T-cell (primary cell): ENCODE measurements around the gene PHKB. TPM values are rescaled to one million over a fixed set of nuclear protein-coding genes. Genes with fewer than 3 reads are reported as not detected.
"Not testable (repeated sequence)": the region's sequence is repeated elsewhere in the genome, so short reads cannot be mapped to it uniquely, and the experiment has no call there.

Experiments used
- ATAC-seq, 4 experiments: fragments of 200-7000 bp in 3 of 4; fragments of 150-1000 bp in 1 of 4; cut with Tn5 transposase; replicated peaks in 1 of 4; 1 replicate in 3 of 4; 2 replicates in 1 of 4; pipeline ENCODE4 v1.10.0; 2021; ENCODE audit warnings: moderate library complexity in 3 of 4, mild to moderate bottlenecking in 2 of 4, moderate number of reproducible peaks in 1 of 4
- CTCF ChIA-PET, 2 donors: fragments of 300-600 bp; sonication (Branson Sonifier 250); formaldehyde crosslinking; loops; one replicate each; lab custom pipeline; 2022; ENCODE audit warnings: antibody characterized with exemption in 2 of 2; lab: Charles Lee
- POLR2A ChIA-PET, 2 donors: fragments of 300-600 bp; sonication (Branson Sonifier 250); formaldehyde crosslinking; loops; one replicate each; lab custom pipeline; 2022; ENCODE audit warnings: antibody characterized with exemption in 2 of 2; lab: Charles Lee
- DNase-seq, 35 experiments: peaks; one replicate each; pipeline versions ENCODE4 v3.0.0 to v3.0.0-alpha.2; 2013 to 2023
- H3K27ac ChIP-seq: one replicate; pipeline ENCODE4 v1.5.1; 2013; ENCODE audit warnings: low read length
- H3K27me3 ChIP-seq, 2 experiments: replicated peaks in 1 of 2; 1 replicate in 1 of 2; 2 replicates in 1 of 2; pipeline versions ENCODE4 v1.6.1 to v1.7.0; 2013; ENCODE audit warnings: low read length in 1 of 2, mixed read lengths in 1 of 2; ENCODE audit not compliant: control insufficient read depth in 2 of 2, insufficient read depth in 2 of 2; ENCODE audit errors: extremely low read depth in 1 of 2
- H3K36me3 ChIP-seq, 2 donors: 1 replicate in 1 of 2; 2 replicates in 1 of 2; pipeline versions ENCODE4 v1.6.1 to v1.7.0; 2013; ENCODE audit warnings: low read length in 1 of 2; ENCODE audit not compliant: control insufficient read depth in 2 of 2, insufficient read depth in 1 of 2; ENCODE audit errors: extremely low read depth in 1 of 2
- H3K4me1 ChIP-seq, 2 experiments: 1 replicate in 1 of 2; 2 replicates in 1 of 2; pipeline versions ENCODE4 v1.6.1 to v1.7.0; 2013; ENCODE audit warnings: low read length in 2 of 2, mixed read lengths in 1 of 2; ENCODE audit not compliant: insufficient read depth in 2 of 2, control insufficient read depth in 1 of 2; ENCODE audit errors: extremely low read depth in 1 of 2
- H3K4me3 ChIP-seq, 2 donors: 1 replicate in 1 of 2; 2 replicates in 1 of 2; pipeline versions ENCODE4 v1.5.1 to v1.7.0; 2013; ENCODE audit warnings: mild to moderate bottlenecking in 2 of 2, low read length in 1 of 2, moderate library complexity in 1 of 2; ENCODE audit not compliant: control insufficient read depth in 1 of 2; ENCODE audit errors: extremely low read depth in 1 of 2
- H3K9me3 ChIP-seq: 2 replicates; pipeline ENCODE4 v1.7.0; 2013
- H3K27ac Mint-ChIP-seq, 2 donors: one replicate each; pipeline ENCODE4 v1.8.0; 2020 to 2021; ENCODE audit warnings: mild to moderate bottlenecking in 2 of 2, mixed read lengths in 2 of 2
- H3K27me3 Mint-ChIP-seq, 2 donors: one replicate each; pipeline ENCODE4 v1.8.0; 2021 to 2022; ENCODE audit warnings: mixed read lengths in 2 of 2
- H3K36me3 Mint-ChIP-seq: one replicate; pipeline ENCODE4 v1.8.0; 2021; ENCODE audit warnings: mixed read lengths
- H3K4me1 Mint-ChIP-seq, 3 donors: one replicate each; pipeline ENCODE4 v1.8.0; 2020 to 2022; ENCODE audit warnings: mixed read lengths in 3 of 3, mild to moderate bottlenecking in 1 of 3
- H3K4me3 Mint-ChIP-seq, 3 donors: one replicate each; pipeline ENCODE4 v1.8.0; 2020 to 2022; ENCODE audit warnings: mild to moderate bottlenecking in 3 of 3, mixed read lengths in 3 of 3, moderate library complexity in 3 of 3
- H3K9me3 Mint-ChIP-seq, 3 donors: one replicate each; pipeline ENCODE4 v1.8.0; 2020 to 2022; ENCODE audit warnings: mixed read lengths in 3 of 3
- WGBS: methylation state at CpG from one replicate; pipeline ENCODE4 v1.1.5; 2013; ENCODE audit warnings: missing lambda C conversion rate; ENCODE audit not compliant: insufficient coverage; 5-methylcytosine and 5-hydroxymethylcytosine counted together
- total RNA-seq, 35 experiments: library from RNA in 6 of 35; stranded (reverse) in 6 of 35; fragments of 120-200 nt in 1 of 35; gene quantifications; one replicate each; pipeline versions ENCODE4 v1.2.1 to v1.2.4 and lab custom pipeline; 2013 to 2026

The PHKB gene
- total RNA-seq, 5 donors from 2014 or later (not counting 1 experiment from before 2014, with no cell fraction given), result 40.6 to 67.5 (median 48.8) TPM

DNA sequence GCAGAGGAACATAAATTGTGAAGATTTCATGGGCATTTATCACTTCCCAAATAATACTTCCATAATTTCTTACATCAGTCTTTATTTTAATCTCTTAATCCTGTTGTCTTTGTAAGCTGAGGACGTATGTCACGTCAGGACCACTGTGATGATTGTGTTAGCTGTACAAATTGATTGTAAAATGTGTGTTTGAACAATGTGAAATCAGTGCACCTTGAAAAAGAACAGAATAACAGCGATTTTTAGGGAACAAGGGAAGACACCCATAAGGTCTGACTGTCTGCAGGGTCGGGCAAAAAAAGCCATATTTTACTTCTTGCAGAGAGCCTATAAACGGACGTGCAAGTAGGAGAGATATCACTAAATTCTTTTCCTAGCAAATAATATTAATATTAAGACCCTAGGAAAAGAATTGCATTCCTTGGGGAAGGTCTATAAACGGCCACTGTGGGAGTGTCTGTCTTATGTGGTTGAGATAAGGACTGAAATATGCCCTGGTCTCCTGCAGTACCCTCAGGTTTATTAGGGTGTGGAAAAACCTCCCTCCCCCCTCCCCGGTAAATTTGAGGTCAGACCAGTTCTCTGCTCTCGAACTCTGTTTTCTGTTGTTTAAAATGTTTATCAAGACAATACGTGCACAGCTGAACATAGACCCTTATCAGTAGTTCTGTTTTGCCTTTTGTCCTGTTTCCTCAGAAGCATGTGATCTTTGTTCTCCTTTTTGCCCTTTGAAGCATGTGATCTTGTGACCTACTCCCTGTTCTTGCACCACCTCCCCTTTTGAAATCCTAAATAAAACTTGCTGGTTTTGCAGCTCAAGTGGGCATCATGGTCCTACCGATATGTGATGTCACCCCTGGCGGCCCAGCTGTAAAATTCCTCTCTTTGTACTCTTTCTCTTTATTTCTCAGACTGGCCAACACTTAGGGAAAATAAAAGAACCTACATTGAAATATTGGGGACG, 78.9 kb downstream of the PHKB start:
- H3K27ac ChIP-seq, H3K36me3 ChIP-seq, H3K27me3 Mint-ChIP-seq, H3K9me3 ChIP-seq, DNase-seq, ATAC-seq, H3K27ac Mint-ChIP-seq, H3K4me3 Mint-ChIP-seq, H3K4me3 ChIP-seq, POLR2A ChIA-PET, H3K4me1 ChIP-seq, H3K27me3 ChIP-seq: not testable (repeated sequence)
- CTCF ChIA-PET, result interaction anchor here in 1 of 2 donors (1.0 kb wide), 1 partner anchor 83 kb away, joined by 4 read pairs; no protein-coding TSS in a partner anchor
- peaks cover 11 to 52% (median 20%) of the 10 kb centered on the region in 3 donors for H3K9me3 Mint-ChIP-seq
- H3K4me1 Mint-ChIP-seq, result peaks cover 7 to 23% (median 12%) of the 10 kb centered on the region in 3 donors
- 100% methylated on average over 2 of the region's 13 CpGs for WGBS
- H3K36me3 Mint-ChIP-seq, result peaks cover 80% of the 10 kb centered on the region

DNA sequence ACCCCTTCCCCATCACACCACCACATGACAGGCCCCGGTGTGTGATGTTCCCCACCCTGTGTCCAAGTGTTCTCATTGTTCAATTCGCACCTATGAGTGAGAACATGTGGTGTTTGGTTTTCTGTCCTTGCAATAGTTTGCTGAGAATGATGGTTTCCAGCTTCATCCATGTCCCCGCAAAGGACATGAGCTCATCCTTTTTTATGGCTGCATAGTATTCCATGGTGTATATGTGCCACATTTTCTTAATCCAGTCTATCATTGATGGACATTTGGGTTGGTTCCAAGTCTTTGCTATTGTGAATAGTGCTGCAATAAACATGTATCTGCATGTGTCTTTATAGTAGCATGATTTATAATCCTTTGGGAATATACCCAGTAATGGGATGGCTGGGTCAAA, 80.0 kb downstream of the PHKB start:
- H3K4me3 Mint-ChIP-seq, H3K27ac Mint-ChIP-seq, H3K4me1 ChIP-seq, POLR2A ChIA-PET, H3K27me3 ChIP-seq, DNase-seq, H3K27me3 Mint-ChIP-seq, H3K9me3 ChIP-seq, ATAC-seq, H3K4me3 ChIP-seq, H3K36me3 ChIP-seq, H3K27ac ChIP-seq, CTCF ChIA-PET: not testable (repeated sequence)
- Mint-ChIP-seq H3K36me3 (peaks cover 86% of the 10 kb centered on the region), H3K9me3 (peaks cover 12 to 64% (median 30%) of the 10 kb centered on the region in 3 donors), H3K4me1 (peaks cover 7 to 23% (median 12%) of the 10 kb centered on the region in 3 donors)
- WGBS, result no CpG with 5 or more reads among the region's 3 CpGs

DNA sequence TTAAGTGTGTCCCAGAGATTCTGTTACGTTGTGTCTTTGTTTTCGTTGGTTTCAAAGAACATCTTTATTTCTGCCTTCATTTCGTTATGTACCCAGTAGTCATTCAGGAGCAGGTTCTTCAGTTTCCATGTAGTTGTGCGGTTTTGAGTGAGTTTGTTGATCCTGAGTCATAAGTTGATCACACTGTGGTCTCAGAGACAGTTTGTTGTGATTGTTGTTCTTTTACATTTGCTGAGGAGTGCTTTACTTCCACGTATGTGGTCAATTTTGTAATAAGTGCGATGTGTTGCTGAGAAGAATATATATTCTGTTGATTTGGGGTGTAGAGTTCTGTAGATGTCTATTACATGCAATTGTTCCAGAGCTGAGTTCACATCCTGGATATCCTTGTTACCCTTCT, 83.1 kb downstream of the PHKB start:
- H3K27me3 ChIP-seq, H3K27ac Mint-ChIP-seq, H3K27me3 Mint-ChIP-seq, H3K4me3 Mint-ChIP-seq, POLR2A ChIA-PET, ATAC-seq, H3K9me3 ChIP-seq, H3K27ac ChIP-seq, DNase-seq, H3K4me3 ChIP-seq, H3K36me3 ChIP-seq, H3K4me1 ChIP-seq, H3K4me1 Mint-ChIP-seq, CTCF ChIA-PET: not testable (repeated sequence)
- 68% methylated on average over 3 of the region's 6 CpGs for WGBS
- Mint-ChIP-seq H3K36me3 (peaks cover 81% of the 10 kb centered on the region), H3K9me3 (peaks cover 14 to 56% (median 29%) of the 10 kb centered on the region in 3 donors)

DNA sequence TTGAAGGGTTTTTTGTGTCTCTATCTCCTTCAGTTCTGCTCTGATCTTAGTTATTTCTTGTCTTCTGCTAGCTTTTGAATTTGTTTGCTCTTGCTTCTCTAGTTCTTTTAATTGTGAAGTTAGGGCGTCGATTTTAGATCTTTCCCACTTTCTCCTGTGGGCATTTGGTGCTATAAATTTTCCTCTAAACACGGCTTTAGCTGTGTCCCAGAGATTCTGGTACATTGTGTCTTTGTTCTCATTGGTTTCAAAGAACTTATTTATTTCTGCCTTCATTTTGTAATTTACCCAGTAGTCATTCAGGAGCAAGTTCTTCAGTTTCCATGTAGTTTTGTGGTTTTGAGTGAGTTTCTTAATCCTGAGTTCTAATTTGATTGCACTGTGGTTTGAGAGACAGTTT, 90.1 kb downstream of the PHKB start:
- H3K27ac ChIP-seq, H3K9me3 ChIP-seq, H3K4me1 Mint-ChIP-seq, H3K27me3 Mint-ChIP-seq, ATAC-seq, H3K4me3 ChIP-seq, POLR2A ChIA-PET, H3K4me3 Mint-ChIP-seq, H3K4me1 ChIP-seq, H3K27ac Mint-ChIP-seq, DNase-seq, CTCF ChIA-PET, H3K27me3 ChIP-seq: not testable (repeated sequence)
- H3K9me3 Mint-ChIP-seq, result peaks cover 17 to 35% (median 27%) of the 10 kb centered on the region in 3 donors
- peaks cover 14 to 21% of the 10 kb centered on the region in 2 donors for H3K36me3 ChIP-seq
- peaks cover 88% of the 10 kb centered on the region for H3K36me3 Mint-ChIP-seq
- WGBS, result no CpG with 5 or more reads among the region's 3 CpGs

DNA sequence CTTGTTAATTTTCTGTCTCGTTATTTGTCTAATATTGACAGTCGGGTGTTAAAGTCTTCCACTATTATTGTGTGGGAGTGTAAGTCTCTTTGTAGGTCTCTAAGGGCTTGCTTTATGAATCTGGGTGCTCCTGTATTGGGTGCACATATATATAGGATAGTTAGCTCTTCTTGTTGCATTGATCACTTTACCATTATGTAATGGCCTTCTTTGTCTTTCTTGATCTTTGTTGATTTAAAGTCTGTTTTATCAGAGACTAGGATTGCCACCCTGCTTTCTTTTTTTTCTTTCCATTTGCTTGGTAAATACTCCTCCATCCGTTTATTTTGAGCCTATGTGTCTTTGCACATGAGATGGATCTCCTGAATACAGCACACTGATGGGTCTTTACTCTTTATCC, 90.6 kb downstream of the PHKB start:
- ATAC-seq, POLR2A ChIA-PET, H3K9me3 ChIP-seq, DNase-seq, H3K4me3 Mint-ChIP-seq, CTCF ChIA-PET, H3K27me3 Mint-ChIP-seq, H3K27ac Mint-ChIP-seq, H3K27me3 ChIP-seq, H3K27ac ChIP-seq, H3K4me1 ChIP-seq, H3K4me3 ChIP-seq, H3K4me1 Mint-ChIP-seq: not testable (repeated sequence)
- Mint-ChIP-seq H3K36me3 (peaks cover 89% of the 10 kb centered on the region), H3K9me3 (peaks cover 16 to 33% (median 26%) of the 10 kb centered on the region in 3 donors)
- WGBS, result 83% methylated on average over 1 of the region's 3 CpGs
- peaks cover 11 to 19% of the 10 kb centered on the region in 2 donors for H3K36me3 ChIP-seq

DNA sequence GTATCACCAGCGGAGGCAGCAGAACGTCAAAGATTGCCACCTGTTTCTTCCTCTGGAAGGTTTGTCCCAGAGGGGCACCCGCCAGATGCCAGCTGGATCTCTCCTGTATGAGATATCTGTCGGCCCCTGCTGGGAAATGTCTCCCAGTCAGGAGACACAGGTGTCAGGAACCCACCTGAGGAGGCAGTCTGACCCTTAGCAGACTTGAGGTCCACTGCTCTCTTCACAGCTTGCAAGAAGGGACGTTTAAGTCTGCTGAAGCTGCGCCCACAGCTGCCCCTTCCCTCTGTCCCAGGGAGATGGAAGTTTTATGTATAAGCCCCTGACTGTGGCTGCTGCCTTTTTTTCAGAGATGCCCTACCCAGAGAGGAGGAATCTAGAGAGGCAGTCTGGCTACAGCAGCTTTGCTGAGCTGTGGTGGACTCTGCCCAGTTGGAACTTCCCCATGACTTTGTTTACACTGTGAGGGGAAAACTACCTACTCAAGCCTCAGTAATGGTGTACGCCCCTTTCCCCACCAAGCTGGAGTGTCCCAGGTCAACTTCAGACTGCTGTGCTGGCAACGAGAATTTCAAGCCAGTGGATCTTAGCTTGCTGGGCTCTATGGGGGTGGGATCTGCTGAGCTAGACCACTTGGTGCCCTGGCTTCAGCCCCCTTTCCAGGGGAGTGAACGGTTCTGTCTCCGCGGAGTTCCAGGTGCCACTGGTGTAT, 92.9 kb downstream of the PHKB start:
- H3K4me3 ChIP-seq, result no peak overlapping the region
- ATAC-seq (no peak), DNase-seq (no peak)
- no peaks in the 10 kb centered on the region for H3K27me3 ChIP-seq
- no peak overlapping the region for H3K27ac ChIP-seq
- no peaks in the 10 kb centered on the region for H3K4me1 ChIP-seq
- Mint-ChIP-seq H3K27me3 (no peaks in the 10 kb centered on the region), H3K27ac (no peak overlapping the region), H3K9me3 (peaks cover 16 to 29% (median 26%) of the 10 kb centered on the region in 3 donors), H3K36me3 (peaks cover 80% of the 10 kb centered on the region), H3K4me1 (no peaks in the 10 kb centered on the region), H3K4me3 (no peak overlapping the region)
- CTCF ChIA-PET, result no interaction called here
- peaks cover 4 to 13% of the 10 kb centered on the region in 2 donors for H3K36me3 ChIP-seq
- 99% methylated on average over 8 of the region's 11 CpGs for WGBS
- POLR2A ChIA-PET, result no interaction called here
- no peaks in the 10 kb centered on the region for H3K9me3 ChIP-seq
